OCI-LY3 (cell line): ENCODE measurements around the gene CHD6.

Source experiments
- EZH2phosphoT487 ChIP-seq: fragments of 200-600 bp; shearing (Covaris generic); IDR thresholded peaks from 2 replicates; pipeline ENCODE4 v1.6.1; 2018; ENCODE audit warnings: antibody characterized with exemption, mixed run types, low read depth
- TF ChIP-seq, protein P1 (sequence below): fragments of 200-600, 300-600 bp; sonication (generic); IDR thresholded peaks from 2 replicates; pipeline ENCODE4 v1.5.1; 2014; ENCODE audit warnings: antibody characterized with exemption, low read length, low read depth

DNA sequence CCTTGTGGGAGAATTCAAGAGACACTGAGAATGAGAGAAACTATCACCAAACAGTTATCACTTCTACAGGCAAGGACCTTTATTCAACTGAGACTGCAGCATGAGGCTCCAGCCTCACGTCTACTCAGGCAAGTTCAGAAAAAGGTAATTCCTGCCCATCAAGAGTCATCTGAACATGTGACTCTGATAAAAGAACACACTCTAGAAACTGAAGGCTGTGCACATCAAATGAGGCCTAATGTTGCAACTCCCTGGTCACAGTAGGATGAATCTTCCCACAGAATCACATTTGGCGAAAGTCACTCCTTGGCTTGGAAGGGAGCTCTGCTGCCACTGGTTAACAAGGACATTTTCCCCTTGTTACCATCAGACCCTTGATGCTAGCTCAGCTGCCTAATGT lies 180.3 kb downstream of the CHD6 start:
- TF ChIP-seq, protein P1, sequence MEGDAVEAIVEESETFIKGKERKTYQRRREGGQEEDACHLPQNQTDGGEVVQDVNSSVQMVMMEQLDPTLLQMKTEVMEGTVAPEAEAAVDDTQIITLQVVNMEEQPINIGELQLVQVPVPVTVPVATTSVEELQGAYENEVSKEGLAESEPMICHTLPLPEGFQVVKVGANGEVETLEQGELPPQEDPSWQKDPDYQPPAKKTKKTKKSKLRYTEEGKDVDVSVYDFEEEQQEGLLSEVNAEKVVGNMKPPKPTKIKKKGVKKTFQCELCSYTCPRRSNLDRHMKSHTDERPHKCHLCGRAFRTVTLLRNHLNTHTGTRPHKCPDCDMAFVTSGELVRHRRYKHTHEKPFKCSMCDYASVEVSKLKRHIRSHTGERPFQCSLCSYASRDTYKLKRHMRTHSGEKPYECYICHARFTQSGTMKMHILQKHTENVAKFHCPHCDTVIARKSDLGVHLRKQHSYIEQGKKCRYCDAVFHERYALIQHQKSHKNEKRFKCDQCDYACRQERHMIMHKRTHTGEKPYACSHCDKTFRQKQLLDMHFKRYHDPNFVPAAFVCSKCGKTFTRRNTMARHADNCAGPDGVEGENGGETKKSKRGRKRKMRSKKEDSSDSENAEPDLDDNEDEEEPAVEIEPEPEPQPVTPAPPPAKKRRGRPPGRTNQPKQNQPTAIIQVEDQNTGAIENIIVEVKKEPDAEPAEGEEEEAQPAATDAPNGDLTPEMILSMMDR, result no peak
- TF ChIP-seq EZH2phosphoT487, result no peak
